GM23338 (cell line): ENCODE results near the gene FARSB. TPM values are rescaled to one million over a fixed set of nuclear protein-coding genes. Genes with fewer than 3 reads are reported as not detected.

Experiments used
- CTCF ChIP-seq, 2 experiments: fragments of 200-600 bp in 1 of 2; sonication (generic) in 1 of 2; conservative IDR thresholded peaks; 2 replicates each; pipeline versions ENCODE4 v1.5.1 to v1.6.1; 2016 to 2017; ENCODE audit warnings: antibody characterized with exemption in 2 of 2, low read depth in 2 of 2, mild to moderate bottlenecking in 2 of 2, moderate library complexity in 1 of 2
- ETS1 ChIP-seq: IDR thresholded peaks from 2 replicates; pipeline ENCODE4 v1.6.1; 2016; ENCODE audit warnings: antibody characterized with exemption
- EZH2 ChIP-seq: fragments of 200-600 bp; sonication (generic); IDR thresholded peaks from one replicate; pipeline ENCODE4 v1.8.0; 2017; ENCODE audit warnings: antibody characterized with exemption, mild to moderate bottlenecking, low read depth; ENCODE audit not compliant: unreplicated experiment
- REST ChIP-seq: IDR thresholded peaks from one replicate; pipeline ENCODE4 v1.6.1; 2018; ENCODE audit warnings: antibody characterized with exemption; ENCODE audit not compliant: unreplicated experiment
- STAT1 ChIP-seq: IDR thresholded peaks from one replicate; pipeline ENCODE4 v1.6.1; 2016; ENCODE audit warnings: antibody characterized with exemption; ENCODE audit not compliant: unreplicated experiment
- ZNF114 ChIP-seq: fragments of 250-450 bp; sonication (Bioruptor Pico); IDR thresholded peaks from 2 replicates; pipeline ENCODE4 v1.5.0; 2020; ENCODE audit warnings: mild to moderate bottlenecking, moderate library complexity
- ZNF331 ChIP-seq: fragments of 250-450 bp; sonication (Bioruptor Pico); IDR thresholded peaks from 2 replicates; pipeline ENCODE4 v1.5.0; 2020; ENCODE audit warnings: low read depth, mild to moderate bottlenecking, moderate library complexity
- ZNF462 ChIP-seq: fragments of 250-450 bp; sonication (Bioruptor Pico); IDR thresholded peaks from 2 replicates; pipeline ENCODE4 v1.5.0; 2020; ENCODE audit warnings: mild to moderate bottlenecking, moderate library complexity
- polyA plus RNA-seq: library from polyadenylated mRNA; unstranded; fragments of >200 nt; fragmentation: Nextera tagmentation; extraction: Ambion mirVana; gene quantifications from 2 replicates; pipeline ENCODE4 v1.2.1, GENCODE V29; 2016
- total RNA-seq: library from RNA; depleted of rRNA; stranded (reverse); fragments of >200 nt; shearing (Covaris generic); gene quantifications from 2 replicates; pipeline ENCODE4 v1.2.3, GENCODE V29; 2014

The FARSB gene
- total and polyA plus RNA-seq, 2 experiments from 2014 or later, result 32.5 to 40.0 TPM

- TF ChIP-seq ZNF462 (no peak), CTCF (conservative IDR thresholded peaks at IDR 0.05; ENCODE audit: low read depth in 2 of 2) (no peak), STAT1 (no peak), EZH2 (no peak), ZNF114 (no peak), REST (no peak), ZNF331 (CRISPR knock-in tag) (no peak), ETS1 (no peak)
Observed at GRCh38 chr2:222592176-222592575, 63.7 kb downstream of the FARSB start (continued).
